Measurements from ENCODE around the gene TMC8. TPM values are rescaled to one million over a fixed set of nuclear protein-coding genes. Genes with fewer than 3 reads are reported as not detected.

The TMC8 gene
- total RNA-seq, 2 donors from 2014 or later: 1.0 to 2.6 TPM

- TF ChIP-seq CTCF (IDR thresholded peaks at IDR 0.05): no peak
- no peak overlapping the region for H3K4me3 ChIP-seq
- H3K27ac ChIP-seq: no peak overlapping the region
- H3K4me1 ChIP-seq: peaks cover 0 to 9% of the 10 kb centered on the region in 2 donors
- H3K27me3 ChIP-seq: no peaks in the 10 kb centered on the region
- no peaks in the 10 kb centered on the region for H3K36me3 ChIP-seq
- H3K9me3 ChIP-seq: no peaks in the 10 kb centered on the region
- no peak for DNase-seq (ENCODE audit: low spot score)
Observed at GRCh38 chr17:78163881-78164747, 33.5 kb downstream of the TMC8 start.

GRCh38 chr17:78164748-78165607 lies 34.4 kb downstream of the TMC8 start:
- H3K4me1 ChIP-seq: peaks cover 0 to 17% of the 10 kb centered on the region in 2 donors

GRCh38 chr17:78166416-78166815 lies 35.8 kb downstream of the TMC8 start:
- Histone ChIP-seq H3K9me3 (no peaks in the 10 kb centered on the region), H3K27me3 (no peaks in the 10 kb centered on the region), H3K4me1 (peaks cover 0 to 21% of the 10 kb centered on the region in 2 donors), H3K4me3 (no peak overlapping the region), H3K36me3 (no peaks in the 10 kb centered on the region), H3K27ac (no peak overlapping the region)
- TF ChIP-seq CTCF (IDR thresholded peaks at IDR 0.05): no peak
- DNase-seq (ENCODE audit: low spot score): no peak

More at GRCh38 chr17:78164748-78165607, 34.4 kb downstream of the TMC8 start:
- no peak for TF ChIP-seq CTCF (IDR thresholded peaks at IDR 0.05)
- Histone ChIP-seq H3K27ac (no peak overlapping the region), H3K9me3 (no peaks in the 10 kb centered on the region), H3K36me3 (no peaks in the 10 kb centered on the region), H3K4me3 (no peak overlapping the region), H3K27me3 (no peaks in the 10 kb centered on the region)
- DNase-seq (ENCODE audit: low spot score): no peak

GRCh38 chr17:78168242-78168902 lies 37.8 kb downstream of the TMC8 start, which contains the start of gene SYNGR2:
TSS of gene SYNGR2 (plus strand) at chr17:78168581. CDS start at chr17:78168617, 36 bp downstream.
- peak in 1 of 2 donors; percentile 16 for TF ChIP-seq CTCF (IDR thresholded peaks at IDR 0.05)
- peaks cover 3% of the 10 kb centered on the region for H3K36me3 ChIP-seq
- DNase-seq (ENCODE audit: low spot score): no peak
- peak within 1 kb of the TSS; percentile 79 to 83 for H3K27ac ChIP-seq
- H3K9me3 ChIP-seq: no peaks in the 10 kb centered on the region
- no peaks in the 10 kb centered on the region for H3K27me3 ChIP-seq
- H3K4me3 ChIP-seq: peak within 1 kb of the TSS; percentile 59 to 77
- peaks cover 0 to 41% of the 10 kb centered on the region in 2 donors for H3K4me1 ChIP-seq
